IgD-negative memory B cell (primary cell): ENCODE results near the gene SLC16A5. TPM values are rescaled to one million over a fixed set of nuclear protein-coding genes. Genes with fewer than 3 reads are reported as not detected.
"Not testable (repeated sequence)": the region's sequence is repeated elsewhere in the genome, so short reads cannot be mapped to it uniquely, and the experiment has no call there.

Source experiments
- H3K27ac Mint-ChIP-seq, 3 donors: one replicate each; pipeline ENCODE4 v1.8.0; 2020 to 2022; ENCODE audit warnings: mild to moderate bottlenecking in 3 of 3, mixed read lengths in 3 of 3, moderate library complexity in 1 of 3
- H3K27me3 Mint-ChIP-seq: one replicate; pipeline ENCODE4 v1.8.0; 2021; ENCODE audit warnings: mixed read lengths
- H3K36me3 Mint-ChIP-seq: one replicate; pipeline ENCODE4 v1.8.0; 2020; ENCODE audit warnings: mild to moderate bottlenecking, mixed read lengths
- H3K4me1 Mint-ChIP-seq, 3 donors: one replicate each; pipeline ENCODE4 v1.8.0; 2020 to 2022; ENCODE audit warnings: mixed read lengths in 3 of 3, mild to moderate bottlenecking in 1 of 3
- H3K4me3 Mint-ChIP-seq, 4 donors: one replicate each; pipeline ENCODE4 v1.8.0; 2020 to 2022; ENCODE audit warnings: mild to moderate bottlenecking in 4 of 4, mixed read lengths in 4 of 4, moderate library complexity in 3 of 4
- H3K9me3 Mint-ChIP-seq, 3 donors: one replicate each; pipeline ENCODE4 v1.8.0; 2020 to 2021; ENCODE audit warnings: mixed read lengths in 3 of 3, mild to moderate bottlenecking in 1 of 3
- polyA plus RNA-seq: library from polyadenylated mRNA; unstranded; fragments of 300-500 nt; fragmentation: Illumina TruSeq; gene quantifications from one replicate; pipeline ENCODE4 v1.2.3, GENCODE V29; 2021

The SLC16A5 gene
- polyA plus RNA-seq, 1 donor from 2014 or later: 3.0 TPM

DNA sequence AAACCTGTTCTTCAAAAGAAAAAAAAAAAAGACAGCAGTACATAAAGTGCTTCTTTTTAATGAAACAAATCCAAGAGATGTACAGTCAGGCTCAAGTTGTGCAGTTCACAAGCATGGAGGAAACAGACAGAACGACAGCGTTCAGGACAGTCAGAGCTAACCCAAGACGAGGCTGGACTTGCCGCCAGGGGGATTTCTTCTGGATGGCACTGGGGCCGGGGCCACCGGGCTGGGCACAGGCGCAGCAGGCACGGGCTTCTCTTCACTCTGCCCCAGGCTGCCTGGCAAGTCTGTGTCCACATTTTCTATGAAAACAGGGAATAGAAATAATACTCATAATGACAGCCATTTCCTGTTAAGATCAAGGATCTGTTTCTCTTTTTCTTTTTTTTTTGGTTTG, 48.2 kb downstream of the SLC16A5 start:
- Mint-ChIP-seq H3K27me3 (no peaks in the 10 kb centered on the region), H3K4me3 (peak overlapping the region in 1 of 4 donors; percentile 79), H3K4me1 (peaks cover 17 to 19% (median 19%) of the 10 kb centered on the region in 3 donors), H3K9me3 (no peaks in the 10 kb centered on the region), H3K27ac (no peak overlapping the region), H3K36me3 (peaks cover 5% of the 10 kb centered on the region)

DNA sequence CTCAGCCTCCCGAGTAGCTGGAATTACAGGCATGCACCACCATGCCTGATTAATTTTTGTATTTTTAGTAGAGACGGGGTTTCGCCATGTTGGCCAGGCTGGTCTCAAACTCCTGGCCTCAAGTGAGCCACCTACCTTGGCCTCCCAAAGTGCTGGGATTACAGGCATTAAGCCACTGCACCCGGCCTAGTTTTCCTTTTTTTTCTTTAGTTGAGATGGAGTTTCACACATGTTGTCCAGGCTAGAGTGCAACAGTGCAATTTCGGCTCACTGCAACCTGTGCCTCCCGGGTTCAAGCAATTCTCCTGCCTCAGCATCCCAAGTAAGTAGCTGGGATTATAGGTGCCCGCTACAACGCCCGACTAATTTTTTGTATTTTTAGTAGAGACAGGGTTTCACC, 50.0 kb downstream of the SLC16A5 start:
- H3K27me3 Mint-ChIP-seq, H3K4me3 Mint-ChIP-seq, H3K36me3 Mint-ChIP-seq, H3K9me3 Mint-ChIP-seq, H3K27ac Mint-ChIP-seq: not testable (repeated sequence)
- H3K4me1 Mint-ChIP-seq: peaks cover 16 to 17% (median 17%) of the 10 kb centered on the region in 3 donors

DNA sequence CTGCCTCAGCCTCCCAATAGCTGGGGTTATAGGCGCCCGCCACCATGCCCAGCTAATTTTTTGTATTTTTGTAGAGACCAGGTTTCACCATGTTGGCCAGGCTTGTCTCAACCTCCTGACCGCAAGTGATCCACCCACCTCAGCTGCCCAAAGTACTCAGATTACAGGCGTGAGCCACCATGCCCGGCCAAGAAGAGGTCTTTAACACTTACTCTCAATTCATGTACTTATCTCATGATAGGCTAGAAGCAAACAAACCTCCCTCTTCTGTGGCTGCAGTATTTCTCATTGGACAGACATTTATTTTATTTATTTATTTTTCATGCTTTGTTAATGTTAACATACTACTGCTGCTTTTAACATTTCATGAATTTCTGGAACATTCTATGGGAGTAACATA, 50.8 kb downstream of the SLC16A5 start:
- H3K27me3 Mint-ChIP-seq: no peaks in the 10 kb centered on the region
- no peak overlapping the region for H3K4me3 Mint-ChIP-seq
- H3K9me3 Mint-ChIP-seq: no peaks in the 10 kb centered on the region

DNA sequence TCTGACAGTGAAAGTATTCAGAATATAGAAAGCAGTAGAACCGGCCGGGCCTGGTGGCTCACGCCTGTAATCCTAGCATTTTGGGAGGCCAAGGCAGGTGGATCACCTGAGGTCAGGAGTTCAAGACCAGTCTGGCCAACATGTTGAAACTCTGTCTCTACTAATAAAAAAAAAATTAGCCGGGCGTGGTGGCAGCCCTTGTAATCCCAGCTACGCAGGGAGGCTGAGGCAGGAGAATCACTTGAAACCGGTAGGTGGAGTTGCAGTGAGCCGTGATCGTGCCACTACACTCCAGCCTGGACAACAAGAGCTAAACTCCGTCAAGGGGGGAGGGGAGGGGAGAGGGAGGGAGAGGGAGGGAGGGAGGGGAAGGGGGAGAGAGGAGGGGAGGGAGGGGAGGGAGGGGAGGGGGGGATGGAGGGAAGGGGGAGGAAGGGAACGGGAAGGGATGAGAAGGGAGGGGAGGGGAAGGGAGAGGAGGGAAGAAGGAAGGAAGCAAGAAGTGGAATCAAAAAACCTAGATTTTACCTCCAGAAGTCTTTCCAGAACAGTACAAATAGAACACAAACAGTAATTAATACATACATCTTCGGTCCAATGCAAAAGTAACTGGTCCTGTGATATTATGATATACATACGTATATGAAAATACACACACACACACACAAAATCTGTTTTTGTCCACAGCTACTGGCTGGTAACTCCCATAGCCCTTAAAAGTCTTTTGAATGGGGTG, 54.6 kb downstream of the SLC16A5 start:
- Mint-ChIP-seq H3K36me3 (peaks cover 6% of the 10 kb centered on the region), H3K27me3 (no peaks in the 10 kb centered on the region), H3K9me3 (no peaks in the 10 kb centered on the region), H3K4me3 (no peak overlapping the region), H3K4me1 (peaks cover 14 to 22% (median 17%) of the 10 kb centered on the region in 3 donors), H3K27ac (no peak overlapping the region)

More for the DNA sequence above, 50.8 kb downstream of the SLC16A5 start:
- Mint-ChIP-seq H3K4me1 (peaks cover 16 to 17% (median 17%) of the 10 kb centered on the region in 3 donors), H3K27ac (no peak overlapping the region), H3K36me3 (peaks cover 6% of the 10 kb centered on the region)

DNA sequence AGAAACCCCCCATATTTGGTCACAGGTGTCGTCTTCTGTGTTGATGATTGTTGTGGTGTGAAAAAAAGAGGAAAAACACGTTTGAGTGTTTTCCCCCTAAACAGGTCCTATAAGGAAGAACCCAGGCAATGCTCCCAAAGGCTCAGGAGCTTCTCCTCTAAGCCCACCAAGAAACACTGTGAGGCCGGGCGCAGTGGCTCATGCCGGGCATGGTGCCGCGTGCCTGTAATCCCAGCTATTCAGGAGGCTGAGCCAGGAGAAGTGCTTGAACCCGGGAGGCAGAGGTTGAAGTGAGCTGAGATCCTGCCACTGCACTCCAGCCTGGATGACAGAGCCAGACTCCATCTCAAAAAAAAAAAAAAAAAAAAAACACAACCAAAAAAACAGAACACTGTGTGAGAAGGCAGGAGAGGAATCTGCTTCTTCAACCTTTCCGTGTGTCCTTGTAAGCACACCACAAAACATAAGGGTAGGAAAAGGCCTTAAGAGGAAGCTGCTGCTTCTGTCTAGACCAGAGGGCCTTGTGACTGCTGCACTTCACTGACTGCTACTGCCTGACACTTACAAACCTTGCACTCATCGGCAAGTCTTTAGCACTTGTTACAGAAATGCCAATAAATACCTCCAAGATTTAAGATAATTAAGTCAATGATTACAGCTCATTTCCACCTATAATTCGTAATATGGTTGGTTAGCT, 57.2 kb downstream of the SLC16A5 start:
- Mint-ChIP-seq H3K36me3 (peaks cover 6% of the 10 kb centered on the region), H3K4me3 (no peak overlapping the region), H3K4me1 (peaks cover 19 to 26% (median 22%) of the 10 kb centered on the region in 3 donors), H3K27ac (peak overlapping the region in 1 of 3 donors; percentile 67), H3K27me3 (no peaks in the 10 kb centered on the region), H3K9me3 (no peaks in the 10 kb centered on the region)

DNA sequence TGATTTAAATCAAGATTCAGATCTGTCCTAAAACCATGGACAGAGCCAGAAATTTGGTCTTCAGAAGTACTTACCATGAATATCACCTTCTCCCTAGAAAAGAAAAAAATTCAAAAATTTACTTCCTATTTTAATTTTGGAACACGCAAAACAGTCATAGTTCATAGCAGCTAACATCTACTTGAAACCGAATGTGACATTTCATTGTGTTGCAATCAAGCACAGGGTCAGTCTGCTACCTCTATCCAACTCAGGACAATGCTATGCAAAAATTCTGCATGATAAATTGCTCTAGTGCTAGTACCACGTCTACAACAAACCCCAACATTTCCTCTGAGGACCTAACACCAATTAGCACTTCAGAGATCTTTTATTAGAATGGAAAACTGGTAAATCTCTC, 58.8 kb downstream of the SLC16A5 start:
- Mint-ChIP-seq H3K4me3 (no peak overlapping the region), H3K9me3 (no peaks in the 10 kb centered on the region), H3K4me1 (peaks cover 6 to 16% (median 11%) of the 10 kb centered on the region in 3 donors), H3K36me3 (peaks cover 1% of the 10 kb centered on the region), H3K27ac (no peak overlapping the region), H3K27me3 (no peaks in the 10 kb centered on the region)

DNA sequence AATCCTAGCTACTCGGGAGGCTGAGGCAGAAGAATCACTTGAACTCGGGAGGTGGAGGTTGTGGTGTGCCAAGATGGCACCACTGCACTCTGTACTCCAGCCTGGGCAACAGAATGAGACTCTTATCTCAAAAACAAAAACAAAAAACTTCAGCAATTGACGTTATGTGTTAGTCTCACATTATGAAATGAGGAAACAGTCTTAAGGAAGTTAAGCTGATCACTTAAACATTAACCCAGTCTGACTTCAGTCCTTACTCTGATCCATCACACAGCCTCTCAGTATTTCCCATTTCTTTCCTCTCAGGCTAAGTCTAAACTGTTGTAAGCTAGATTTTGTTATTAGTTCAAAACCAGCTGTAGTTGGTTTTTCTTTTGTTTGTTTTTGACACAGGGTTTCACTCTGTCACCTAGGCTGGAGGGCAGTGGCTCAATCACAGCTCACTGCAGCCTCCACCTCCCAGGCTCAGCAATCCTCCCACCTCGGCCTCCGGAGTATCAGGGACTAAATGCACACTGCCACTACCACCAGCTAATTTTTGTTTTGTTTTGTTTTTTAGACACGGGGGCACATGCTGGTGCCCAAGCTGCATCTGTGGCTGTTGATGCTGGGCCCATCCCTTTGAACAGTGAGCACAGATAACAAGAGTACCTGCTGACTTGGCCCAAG, 60.3 kb downstream of the SLC16A5 start:
- peak overlapping the region in 2 of 4 donors; percentile 5 to 49 for H3K4me3 Mint-ChIP-seq
- H3K27ac Mint-ChIP-seq: peak overlapping the region in 1 of 3 donors; percentile 40
- H3K36me3 Mint-ChIP-seq: peaks cover 1% of the 10 kb centered on the region
- no peaks in the 10 kb centered on the region for H3K27me3 Mint-ChIP-seq
- H3K4me1 Mint-ChIP-seq: peaks cover 19 to 27% (median 23%) of the 10 kb centered on the region in 3 donors
- H3K9me3 Mint-ChIP-seq: no peaks in the 10 kb centered on the region

DNA sequence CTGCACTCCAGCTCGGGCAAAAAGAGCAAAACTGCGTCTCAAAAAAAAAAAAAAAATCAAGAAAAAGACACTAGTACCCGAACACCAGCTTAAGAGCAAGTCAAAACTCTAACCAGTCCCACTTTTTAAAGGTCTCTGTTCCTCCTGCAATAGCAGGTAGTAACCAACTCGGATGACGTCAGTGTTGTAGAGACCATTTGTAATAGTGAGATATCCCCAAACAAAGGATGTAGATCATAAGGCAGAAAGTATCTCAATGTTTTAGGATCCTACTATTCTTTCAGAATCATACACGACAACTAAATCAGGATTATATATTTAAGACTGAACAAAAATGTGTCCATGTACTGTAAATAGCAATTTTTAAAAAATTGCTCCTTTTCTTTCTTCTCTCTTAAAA, 64.2 kb downstream of the SLC16A5 start:
- H3K4me3 Mint-ChIP-seq: peak overlapping the region; percentile 73 to 98 (median 94)
- no peaks in the 10 kb centered on the region for H3K9me3 Mint-ChIP-seq
- H3K4me1 Mint-ChIP-seq: peaks cover 25 to 35% (median 27%) of the 10 kb centered on the region in 3 donors
- peaks cover 1% of the 10 kb centered on the region for H3K36me3 Mint-ChIP-seq
- peak overlapping the region in 2 of 3 donors; percentile 54 to 79 for H3K27ac Mint-ChIP-seq
- H3K27me3 Mint-ChIP-seq: no peaks in the 10 kb centered on the region

DNA sequence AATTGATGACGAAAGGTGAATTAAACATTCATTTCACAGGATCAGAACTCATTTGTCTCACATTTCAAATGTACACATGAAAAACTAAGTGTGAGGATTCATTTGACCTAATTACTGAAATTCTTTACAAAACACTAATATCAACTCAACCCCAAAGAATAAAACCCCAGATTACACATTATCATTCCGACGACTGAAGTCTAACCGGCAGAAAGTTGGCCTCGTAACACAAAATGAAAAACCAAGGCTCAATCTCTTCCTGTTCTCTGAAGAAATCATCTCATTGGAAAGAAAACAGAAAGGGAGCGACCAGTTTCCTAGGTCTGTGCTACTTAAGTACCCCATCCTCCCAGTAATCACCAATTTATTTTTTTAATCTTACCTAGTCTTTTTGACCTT, 64.8 kb downstream of the SLC16A5 start:
- peak overlapping the region; percentile 73 to 98 (median 94) for H3K4me3 Mint-ChIP-seq
- no peaks in the 10 kb centered on the region for H3K9me3 Mint-ChIP-seq
- H3K4me1 Mint-ChIP-seq: peaks cover 26 to 30% (median 27%) of the 10 kb centered on the region in 3 donors
- peak overlapping the region; percentile 11 to 79 (median 54) for H3K27ac Mint-ChIP-seq
- H3K27me3 Mint-ChIP-seq: no peaks in the 10 kb centered on the region
- H3K36me3 Mint-ChIP-seq: peaks cover 1% of the 10 kb centered on the region

DNA sequence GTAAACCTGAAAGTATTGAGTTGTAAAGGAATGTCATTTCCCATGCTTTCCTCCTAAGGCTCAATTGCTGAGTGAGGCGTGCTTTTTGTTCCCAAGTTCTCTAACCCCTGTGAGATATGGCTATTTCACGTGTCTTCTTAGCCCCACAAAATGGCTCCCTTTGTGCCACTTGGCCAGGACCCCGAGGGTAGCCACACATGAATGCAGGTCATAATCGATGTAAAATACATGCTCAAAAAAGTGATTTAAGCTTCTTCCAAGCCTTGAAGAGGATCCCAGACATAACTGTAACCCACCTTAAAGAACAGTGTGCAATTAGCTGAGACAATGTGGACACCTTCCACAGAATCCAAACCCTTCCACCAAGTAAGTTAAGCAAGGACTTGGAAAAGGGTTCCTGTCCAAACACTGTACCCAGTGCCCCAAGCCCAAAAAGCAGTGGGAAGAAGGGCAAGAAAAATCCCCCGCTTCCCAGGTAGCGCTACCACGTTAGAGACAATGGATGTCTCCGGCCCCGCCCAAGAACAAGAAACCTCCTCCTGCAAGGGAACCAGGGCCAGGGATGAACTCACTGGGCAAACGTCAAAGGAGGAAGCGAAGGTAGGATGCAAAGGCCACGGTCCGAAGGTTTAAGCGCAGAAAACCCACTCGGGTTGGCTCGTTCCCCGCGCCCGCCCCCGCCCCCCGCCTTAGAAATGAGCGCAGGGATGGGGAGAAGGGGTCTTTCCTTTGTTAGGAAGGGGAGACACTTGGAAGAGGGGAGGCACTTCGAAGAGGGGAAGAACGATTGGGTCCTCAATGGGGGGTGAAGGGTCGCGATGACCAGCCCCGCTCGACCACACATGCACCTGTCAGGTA, 65.4 kb downstream of the SLC16A5 start:
- H3K27me3 Mint-ChIP-seq: no peaks in the 10 kb centered on the region
- H3K27ac Mint-ChIP-seq: peak overlapping the region; percentile 46 to 90 (median 79)
- H3K4me3 Mint-ChIP-seq: peak overlapping the region; percentile 73 to 98 (median 94)
- peaks cover 26 to 30% (median 27%) of the 10 kb centered on the region in 3 donors for H3K4me1 Mint-ChIP-seq
- H3K9me3 Mint-ChIP-seq: no peaks in the 10 kb centered on the region
- H3K36me3 Mint-ChIP-seq: peaks cover 1% of the 10 kb centered on the region

DNA sequence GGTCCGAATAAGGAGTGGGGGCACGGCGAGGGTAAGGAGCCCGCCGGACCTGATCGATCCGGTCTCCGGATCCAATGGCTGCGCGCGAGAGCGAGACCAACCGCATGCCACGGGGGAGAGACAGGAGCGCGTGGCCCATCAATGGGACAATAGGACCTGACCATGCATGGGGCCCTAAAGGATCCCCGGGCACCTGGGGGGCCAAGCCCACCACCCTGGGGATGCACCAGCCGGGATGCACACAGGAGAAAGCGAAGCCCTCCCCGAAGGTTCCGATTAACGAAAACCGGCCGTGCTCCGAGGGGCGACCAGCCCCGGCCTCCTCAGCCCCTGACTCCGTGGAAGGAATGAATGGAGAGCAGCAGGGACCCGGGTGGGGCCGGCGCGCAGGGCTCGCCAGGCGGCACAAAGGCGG, 66.0 kb downstream of the SLC16A5 start:
- Mint-ChIP-seq H3K4me3 (peak overlapping the region; percentile 73 to 98 (median 94)), H3K27me3 (no peaks in the 10 kb centered on the region), H3K36me3 (no peaks in the 10 kb centered on the region), H3K4me1 (peaks cover 23 to 28% (median 24%) of the 10 kb centered on the region in 3 donors), H3K27ac (peak overlapping the region; percentile 46 to 90 (median 79)), H3K9me3 (no peaks in the 10 kb centered on the region)

DNA sequence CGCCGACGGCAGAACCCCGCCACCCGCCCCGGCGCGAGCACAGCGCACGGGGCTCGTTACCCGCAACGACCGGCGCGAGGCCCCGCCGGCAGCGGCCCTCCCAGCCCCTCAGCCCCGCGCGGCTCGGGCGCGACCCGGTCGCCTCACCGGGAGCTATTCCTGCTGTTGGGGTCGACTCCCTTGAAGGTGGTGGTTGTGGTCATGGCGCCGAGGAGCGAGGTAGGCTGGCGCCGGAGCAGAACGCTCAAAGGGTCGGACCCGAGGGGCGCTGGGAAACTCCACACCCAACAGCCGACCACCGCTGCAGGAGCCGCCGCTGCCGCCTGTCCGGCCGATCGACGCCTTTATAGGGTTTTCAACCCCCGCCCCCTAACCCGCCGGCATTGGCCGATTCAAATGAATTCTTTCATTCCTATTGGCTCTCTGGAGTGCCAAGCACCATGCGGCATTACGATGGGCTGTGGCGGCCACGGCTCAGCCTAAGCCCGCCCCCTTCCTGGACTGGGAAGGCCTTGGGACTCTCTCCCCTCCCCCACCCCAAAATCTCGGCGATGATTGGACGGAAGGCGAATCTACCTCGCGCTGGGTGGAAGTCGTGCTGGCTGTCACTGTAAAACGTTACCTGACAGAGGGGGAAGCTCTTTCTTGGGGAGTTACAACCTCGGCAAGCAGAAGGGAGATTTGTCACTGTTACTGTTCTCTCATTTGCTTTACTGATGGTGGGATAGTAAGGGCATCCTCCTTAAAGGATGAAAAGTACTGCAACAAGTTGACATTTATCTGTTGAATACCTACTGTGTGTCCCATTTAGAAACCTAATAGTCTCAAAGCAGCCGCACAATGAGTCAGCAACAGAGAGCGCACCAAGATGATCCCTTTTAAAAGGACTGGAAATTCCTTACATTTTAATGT, 66.7 kb downstream of the SLC16A5 start, which contains the start of gene JPT1:
TSS of gene JPT1 (minus strand) at position 318 of the 912 bp plus-strand sequence. CDS start at position 203, 115 bp downstream.
- Mint-ChIP-seq H3K27ac (peak within 1 kb of the TSS; percentile 80 to 94 (median 90)), H3K9me3 (no peaks in the 10 kb centered on the region), H3K27me3 (no peaks in the 10 kb centered on the region), H3K4me1 (peaks cover 22 to 28% (median 24%) of the 10 kb centered on the region in 3 donors), H3K4me3 (peak within 1 kb of the TSS; percentile 73 to 98 (median 94)), H3K36me3 (no peaks in the 10 kb centered on the region)

DNA sequence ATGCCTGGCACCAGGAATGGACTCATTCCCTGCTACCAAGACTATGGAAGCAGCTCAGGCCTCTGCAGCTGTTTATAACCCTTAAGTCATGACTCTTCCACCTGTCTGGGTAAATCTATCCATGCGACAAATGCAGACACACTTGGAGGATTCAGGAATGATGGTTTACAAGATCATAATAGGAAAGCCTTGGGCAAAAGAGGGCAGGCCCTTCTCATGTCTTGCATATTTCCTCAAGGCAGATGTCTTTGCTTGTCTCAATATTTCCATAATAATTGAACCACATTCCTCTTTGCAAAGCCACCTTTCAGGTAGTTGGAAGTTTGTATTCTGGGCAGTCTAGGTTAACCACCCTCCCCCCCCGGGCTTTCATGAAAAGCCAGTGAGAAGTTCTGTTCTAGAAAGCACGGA, 67.4 kb downstream of the SLC16A5 start:
- Mint-ChIP-seq H3K36me3 (no peaks in the 10 kb centered on the region), H3K4me3 (peak overlapping the region in 1 of 4 donors; percentile 32), H3K27me3 (no peaks in the 10 kb centered on the region), H3K27ac (peak overlapping the region in 1 of 3 donors; percentile 80), H3K9me3 (no peaks in the 10 kb centered on the region), H3K4me1 (peaks cover 20 to 24% (median 22%) of the 10 kb centered on the region in 3 donors)
